K562 (cell line): Measurements from ENCODE around the gene PHTF1. TPM values are rescaled to one million over a fixed set of nuclear protein-coding genes. Genes with fewer than 3 reads are reported as not detected.

Experiments
- ATAC-seq: fragments of 200-7000 bp; cut with Tn5 transposase; 3 replicates; pipeline ENCODE4 v1.9.1; 2020; ENCODE audit warnings: moderate library complexity
- BruUV-seq: library from RNA; stranded (reverse); fragments of 400-500 nt; replicated peaks from 2 replicates; lab custom pipeline; 2021; lab: Mats Ljungman, UMichigan
- CTCF ChIA-PET: fragments of 300-600 bp; formaldehyde crosslinking; extraction: SDS; loops from one replicate; lab custom pipeline; 2021; ENCODE audit warnings: low intra/inter-chr PET ratio; lab: Yijun Ruan, JAX
- POLR2A ChIA-PET: fragments of 300-600, 350-650 bp; sonication (Branson Sonifier 250); formaldehyde crosslinking; extraction: SDS; loops from one replicate; lab custom pipeline; 2021; ENCODE audit warnings: antibody characterized with exemption, inconsistent platforms; lab: Yijun Ruan, JAX
- DNase-seq, 4 experiments: peaks; one replicate each; pipeline versions ENCODE4 v3.0.0 to v3.0.0-alpha.2; 2011 to 2018; ENCODE audit warnings: low spot score in 3 of 4, mixed read lengths in 3 of 4; ENCODE audit errors: extremely low read depth in 1 of 4
- FAIRE-seq: peaks from 2 replicates; lab custom pipeline; 2011; peaks lifted over from hg19 to GRCh38; lab: Jason Lieb, UNC
- H2AFZ ChIP-seq: 2 replicates; pipeline ENCODE4 v1.6.0; 2011; ENCODE audit warnings: low read depth, low read length, control low read depth, inconsistent platforms
- H3K27ac ChIP-seq: fragments of 200-600 bp; 3 replicates; pipeline ENCODE4 v1.8.0; 2011; ENCODE audit warnings: low read depth, mild to moderate bottlenecking, control low read depth, inconsistent platforms, low read length, moderate library complexity, mixed read lengths; ENCODE audit errors: extremely low read depth
- H3K27me3 ChIP-seq, 2 experiments: fragments of 300-600 bp in 1 of 2; 2 replicates in 1 of 2; 3 replicates in 1 of 2; pipeline versions ENCODE4 v1.6.0 to v1.8.0; 2011; ENCODE audit warnings: inconsistent platforms in 2 of 2, low read length in 2 of 2, mild to moderate bottlenecking in 1 of 2, mixed read lengths in 1 of 2, moderate library complexity in 1 of 2; ENCODE audit not compliant: control insufficient read depth in 2 of 2, insufficient read depth in 2 of 2
- H3K36me3 ChIP-seq: fragments of 300-600 bp; 3 replicates; pipeline ENCODE4 v1.8.0; 2011; ENCODE audit warnings: mild to moderate bottlenecking, low read length, inconsistent platforms; ENCODE audit not compliant: control insufficient read depth, insufficient read depth
- H3K4me1 ChIP-seq, 2 experiments: fragments of 200-600 bp in 1 of 2; replicated peaks in 1 of 2; 2 replicates in 1 of 2; 3 replicates in 1 of 2; pipeline versions ENCODE4 v1.5.1 to v1.8.0; 2011; ENCODE audit warnings: inconsistent platforms in 2 of 2, low read length in 2 of 2, mild to moderate bottlenecking in 1 of 2, mixed read lengths in 1 of 2, moderate library complexity in 1 of 2; ENCODE audit not compliant: control insufficient read depth in 2 of 2, insufficient read depth in 2 of 2
- H3K4me2 ChIP-seq: 2 replicates; pipeline ENCODE4 v1.6.1; 2011; ENCODE audit warnings: low read length, control low read depth, inconsistent platforms, mixed read lengths; ENCODE audit not compliant: insufficient read depth
- H3K4me3 ChIP-seq: fragments of 200-600 bp; sonication (generic), shearing (Covaris generic); 2 replicates; pipeline ENCODE4 v1.5.1; 2016; ENCODE audit warnings: control low read depth, inconsistent platforms
- H3K79me2 ChIP-seq: fragments of 200-600 bp; 3 replicates; pipeline ENCODE4 v1.8.0; 2011; ENCODE audit warnings: low read length, inconsistent platforms; ENCODE audit not compliant: control insufficient read depth, insufficient read depth
- H3K9ac ChIP-seq, 2 experiments: 2 replicates each; pipeline versions ENCODE4 v1.6.0 to v1.6.1; 2011; ENCODE audit warnings: low read depth in 2 of 2, low read length in 2 of 2, control low read depth in 1 of 2, inconsistent platforms in 1 of 2, mild to moderate bottlenecking in 1 of 2, mixed read lengths in 1 of 2; ENCODE audit not compliant: insufficient read depth in 1 of 2
- H3K9me1 ChIP-seq: one replicate; pipeline ENCODE4 v1.6.0; 2011; ENCODE audit warnings: inconsistent platforms, mild to moderate bottlenecking, low read length, moderate library complexity; ENCODE audit not compliant: control insufficient read depth, insufficient read depth
- H3K9me3 ChIP-seq: replicated peaks from 2 replicates; pipeline ENCODE4 v1.5.1; 2011; ENCODE audit warnings: low read depth, low read length, inconsistent platforms; ENCODE audit not compliant: control insufficient read depth, insufficient read depth
- H4K20me1 ChIP-seq: replicated peaks from 2 replicates; pipeline ENCODE4 v1.6.1; 2011; ENCODE audit warnings: low read length, inconsistent platforms, mixed read lengths; ENCODE audit not compliant: control insufficient read depth, insufficient read depth
- BDP1 ChIP-seq: IDR thresholded peaks from 3 replicates; pipeline ENCODE4 v1.6.1; 2011; ENCODE audit not compliant: insufficient read length, insufficient read depth
- BRD4 ChIP-seq: fragments of 200-600 bp; sonication (generic); IDR thresholded peaks from 2 replicates; pipeline ENCODE4 v1.6.1; 2017; ENCODE audit warnings: inconsistent platforms
- CBFA2T3 ChIP-seq: fragments of 450-650 bp; IDR thresholded peaks from 2 replicates; pipeline ENCODE4 v1.6.1; 2017
- CHD2 ChIP-seq: IDR thresholded peaks from 2 replicates; pipeline ENCODE4 v1.6.1; 2011; ENCODE audit warnings: low read depth, low read length
- IFI16 ChIP-seq: fragments of 250-450 bp; sonication (Bioruptor Pico); IDR thresholded peaks from 2 replicates; pipeline ENCODE4 v2.1.2; 2022; ENCODE audit warnings: mild to moderate bottlenecking, inconsistent platforms
- ILK ChIP-seq: fragments of 450-650 bp; IDR thresholded peaks from 2 replicates; pipeline ENCODE4 v1.6.1; 2016; ENCODE audit warnings: missing genetic modification characterization, low read depth, mild to moderate bottlenecking, missing compliant biosample characterization, moderate library complexity, borderline replicate concordance
- MBD2 ChIP-seq: sonication (generic); IDR thresholded peaks from 2 replicates; pipeline ENCODE4 v1.6.1; 2016; ENCODE audit warnings: low read depth, borderline replicate concordance
- NUFIP1 ChIP-seq: fragments of 450-650 bp; IDR thresholded peaks from 2 replicates; pipeline ENCODE4 v1.6.1; 2018; ENCODE audit not compliant: partially characterized antibody
- PHTF2 ChIP-seq: fragments of 250-450 bp; sonication (Bioruptor Pico); IDR thresholded peaks from 2 replicates; pipeline ENCODE4 v1.5.0; 2021; ENCODE audit warnings: mild to moderate bottlenecking
- RAD21 ChIP-seq, 2 experiments: fragments of 250-450 bp in 1 of 2; fragments of 450-650 bp in 1 of 2; sonication (Bioruptor Pico) in 1 of 2; formaldehyde crosslinking in 1 of 2; IDR thresholded peaks in 1 of 2; conservative IDR thresholded peaks in 1 of 2; 2 replicates each; pipeline versions ENCODE4 v1.4.0 to v1.8.0; 2020 to 2022; ENCODE audit warnings: mild to moderate bottlenecking in 2 of 2, moderate library complexity in 1 of 2
- TEAD4 ChIP-seq, 2 experiments: sonication (generic) in 1 of 2; formaldehyde crosslinking in 1 of 2; IDR thresholded peaks; 2 replicates each; pipeline versions ENCODE4 v1.6.1 to v1.8.0; 2012 to 2022; ENCODE audit warnings: borderline replicate concordance in 1 of 2, inconsistent platforms in 1 of 2, low read length in 1 of 2, mild to moderate bottlenecking in 1 of 2, missing genetic modification reagents in 1 of 2
- XRCC4 ChIP-seq: IDR thresholded peaks from one replicate; pipeline ENCODE4 v1.6.1; 2011; ENCODE audit not compliant: insufficient read depth, insufficient read length; ENCODE audit errors: extremely low read depth
- XRCC5 ChIP-seq: fragments of 200-400 bp; formaldehyde crosslinking; IDR thresholded peaks from 2 replicates; pipeline ENCODE4 v1.6.1; 2017; ENCODE audit warnings: low read depth, mild to moderate bottlenecking, low read length
- ZNF431 ChIP-seq: sonication (generic); formaldehyde crosslinking; IDR thresholded peaks from 2 replicates; pipeline ENCODE4 v1.8.0; 2022; ENCODE audit warnings: mild to moderate bottlenecking, missing genetic modification reagents
- WGBS: fragments of 100-300 bp; shearing (Covaris generic); methylation state at CpG from one replicate; pipeline ENCODE4 v1.1.6; 2016; ENCODE audit warnings: low coverage, mixed read lengths; ENCODE audit not compliant: insufficient coverage; ENCODE audit errors: missing lambda C conversion rate; 5-methylcytosine and 5-hydroxymethylcytosine counted together
- in situ Hi-C: fragments of 300-500 bp; cut with MboI; formaldehyde crosslinking; loops from 4 replicates; pipeline ENCODE4 v1.15.0; 2018; ENCODE audit warnings: inconsistent platforms, mixed read lengths
- intact Hi-C: fragments of 100-400 bp; cut with micrococcal nuclease; formaldehyde crosslinking; loops from 2 replicates; pipeline ENCODE4 v1.14.2; 2022
- polyA plus RNA-seq, 8 experiments: library from polyadenylated mRNA; depleted of rRNA in 4 of 8; stranded (reverse) in 5 of 8; unstranded in 3 of 8; fragments of >200 nt; fragmentation: Nextera tagmentation in 2 of 8; fragmentation: Illumina TruSeq in 1 of 8; extraction: Ambion mirVana in 2 of 8; extraction: Trizol in 1 of 8; gene quantifications; 2 replicates each; pipeline versions ENCODE4 v1.2.1 to v1.2.3, GENCODE V29; 2011 to 2014; ENCODE audit warnings: inconsistent platforms in 1 of 8, missing spikeins in 1 of 8
- total RNA-seq, 7 experiments: library from RNA; depleted of rRNA in 6 of 7; stranded (reverse); fragments of >200 nt in 6 of 7; fragmentation: Illumina TruSeq in 2 of 7; extraction: Trizol in 2 of 7; gene quantifications; 2 replicates each; pipeline versions ENCODE4 v1.2.1 to v1.2.3, GENCODE V29; 2011 to 2021; ENCODE audit warnings: low replicate concordance in 1 of 7
- TF ChIP-seq, protein P1 (sequence below), 3 experiments: IDR thresholded peaks in 2 of 3; conservative IDR thresholded peaks in 1 of 3; 2 replicates each; pipeline ENCODE4 v1.5.1; 2011 to 2012; ENCODE audit warnings: low read length in 3 of 3, mild to moderate bottlenecking in 3 of 3, control low read depth in 2 of 3, improper control_type of control experiment in 1 of 3, inconsistent platforms in 1 of 3, low read depth in 1 of 3, mixed read lengths in 1 of 3, moderate library complexity in 1 of 3; ENCODE audit not compliant: insufficient read depth in 2 of 3

PHTF1 gene
- total and polyA plus RNA-seq, 9 of the 15 experiments (the other 6 are each of a cell fraction or from before 2014, with no cell fraction given), result 8.4 to 36.2 (median 23.0) TPM

DNA sequence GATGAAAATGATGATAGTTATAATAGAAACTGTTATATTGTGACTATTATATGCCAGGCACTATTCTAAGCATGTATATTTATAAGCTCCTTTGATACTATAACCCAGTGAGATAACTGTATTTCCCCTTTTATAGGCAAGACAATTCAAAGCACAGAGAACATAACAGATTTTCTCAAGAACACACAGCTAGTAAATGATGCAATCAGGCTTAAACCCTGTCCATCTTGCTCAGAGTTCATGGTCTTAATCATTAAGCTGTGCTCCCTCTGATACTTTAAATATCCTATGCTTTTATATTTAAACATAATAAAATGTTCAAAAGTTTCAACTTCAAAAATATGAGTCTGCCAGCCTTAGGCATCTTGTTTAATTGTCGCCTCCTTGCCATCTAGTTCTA is 88.6 kb downstream of the PHTF1 start (continued):
- no peak for TF ChIP-seq XRCC4
- TF ChIP-seq CBFA2T3, result no peak
- TF ChIP-seq ZNF431 (CRISPR knock-in tag), result no peak
- no peak for TF ChIP-seq XRCC5
- TF ChIP-seq IFI16 (CRISPR knock-in tag), result no peak
- TF ChIP-seq TEAD4 (IDR thresholded peaks at IDR 0.05; ENCODE audit: low read length), result no peak
- no peak for TF ChIP-seq TEAD4 (CRISPR knock-in tag; IDR thresholded peaks at IDR 0.05; ENCODE audit: borderline replicate concordance)
- no peak for TF ChIP-seq MBD2
- TF ChIP-seq CHD2, result no peak

DNA sequence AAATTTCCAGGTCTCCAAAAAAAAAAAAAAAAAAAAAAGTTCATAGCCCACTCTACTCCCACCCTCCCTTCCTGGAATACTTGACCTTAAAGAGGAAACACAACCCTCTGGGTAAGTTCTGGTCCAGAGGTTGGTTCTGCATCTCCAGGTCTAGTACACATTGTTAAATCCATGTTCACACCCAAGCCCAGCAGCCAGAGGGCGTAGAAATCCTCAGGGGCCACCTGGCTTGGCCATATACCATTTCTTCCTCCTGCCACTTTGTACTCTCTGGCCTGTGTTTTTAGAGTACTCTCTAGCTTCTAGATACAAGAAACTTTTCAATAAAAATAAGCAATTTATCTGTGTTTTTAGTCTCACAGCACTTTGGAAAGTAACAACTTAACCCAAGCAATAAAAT is 89.3 kb downstream of the PHTF1 start:
- no peaks in the 10 kb centered on the region for H3K9me1 ChIP-seq
- no peaks in the 10 kb centered on the region for H4K20me1 ChIP-seq
- H3K4me1 ChIP-seq, result no peaks in the 10 kb centered on the region; a peak in 1 of 5 replicates
- H3K9me3 ChIP-seq, result no peaks in the 10 kb centered on the region
- no peak for TF ChIP-seq BRD4
- TF ChIP-seq NUFIP1, result no peak
- TF ChIP-seq, protein P1, sequence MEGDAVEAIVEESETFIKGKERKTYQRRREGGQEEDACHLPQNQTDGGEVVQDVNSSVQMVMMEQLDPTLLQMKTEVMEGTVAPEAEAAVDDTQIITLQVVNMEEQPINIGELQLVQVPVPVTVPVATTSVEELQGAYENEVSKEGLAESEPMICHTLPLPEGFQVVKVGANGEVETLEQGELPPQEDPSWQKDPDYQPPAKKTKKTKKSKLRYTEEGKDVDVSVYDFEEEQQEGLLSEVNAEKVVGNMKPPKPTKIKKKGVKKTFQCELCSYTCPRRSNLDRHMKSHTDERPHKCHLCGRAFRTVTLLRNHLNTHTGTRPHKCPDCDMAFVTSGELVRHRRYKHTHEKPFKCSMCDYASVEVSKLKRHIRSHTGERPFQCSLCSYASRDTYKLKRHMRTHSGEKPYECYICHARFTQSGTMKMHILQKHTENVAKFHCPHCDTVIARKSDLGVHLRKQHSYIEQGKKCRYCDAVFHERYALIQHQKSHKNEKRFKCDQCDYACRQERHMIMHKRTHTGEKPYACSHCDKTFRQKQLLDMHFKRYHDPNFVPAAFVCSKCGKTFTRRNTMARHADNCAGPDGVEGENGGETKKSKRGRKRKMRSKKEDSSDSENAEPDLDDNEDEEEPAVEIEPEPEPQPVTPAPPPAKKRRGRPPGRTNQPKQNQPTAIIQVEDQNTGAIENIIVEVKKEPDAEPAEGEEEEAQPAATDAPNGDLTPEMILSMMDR (IDR thresholded peaks at IDR 0.05 in 2 of 3, conservative IDR thresholded peaks at IDR 0.05 in 1 of 3; ENCODE audit: insufficient read depth in 2 of 3, low read depth in 1 of 3, low read length in 3 of 3), result peak; percentile 34 to 48 (median 38); a peak in 5 of 6 replicates
- no peak for TF ChIP-seq PHTF2
- peak in 1 of 2 experiments; percentile 28; a peak in 2 of 4 replicates for TF ChIP-seq RAD21 (CRISPR knock-in tag; conservative IDR thresholded peaks at IDR 0.05 in 1 of 2, IDR thresholded peaks at IDR 0.05 in 1 of 2)
- TF ChIP-seq BDP1, result no peak
- no peak for TF ChIP-seq ILK
- WGBS, result 60% methylated on average over 1 of the region's 1 CpG
- no peaks in the 10 kb centered on the region for H3K27me3 ChIP-seq
- ATAC-seq (peak; percentile 82), DNase-seq (peak in 1 of 4 experiments; percentile 21), FAIRE-seq (no peak)
- H2AFZ ChIP-seq, result no peak overlapping the region
- in situ Hi-C loops (no loop called here), intact Hi-C loops (no loop called here)
- H3K9ac ChIP-seq, result no peak overlapping the region
- no peaks in the 10 kb centered on the region for H3K36me3 ChIP-seq
- BruUV-seq, result no TSS peak
- ChIA-PET POLR2A (interaction anchor here (1.3 to 1.7 kb wide), 2 partner anchors 11 kb away, joined by 3 to 5 read pairs; no protein-coding TSS in a partner anchor), CTCF (interaction anchor here (0.7 kb wide), 1 partner anchor 235 kb away, joined by 3 read pairs; the partner anchor contains the start of gene AP4B1)
- no peak overlapping the region for H3K27ac ChIP-seq
- no peak overlapping the region for H3K4me2 ChIP-seq
- H3K79me2 ChIP-seq, result no peaks in the 10 kb centered on the region
- H3K4me3 ChIP-seq, result no peak overlapping the region
